Gastrocnemius medialis (tissue), 4 donors: Measurements from ENCODE around the gene TANC1.

ENCODE experiments used
- CTCF ChIP-seq, 5 experiments: fragments of 450-650 bp in 3 of 5; fragments of 200-600 bp in 2 of 5; sonication (generic) in 2 of 5; IDR thresholded peaks in 4 of 5; conservative IDR thresholded peaks in 1 of 5; 1 replicate in 4 of 5; 2 replicates in 1 of 5; pipeline ENCODE4 v1.5.1; 2016 to 2019; ENCODE audit warnings: antibody characterized with exemption in 5 of 5, mild to moderate bottlenecking in 3 of 5, moderate library complexity in 3 of 5
- POLR2A ChIP-seq, 2 donors: fragments of 450-650 bp; IDR thresholded peaks; one replicate each; pipeline ENCODE4 v1.6.1; 2017; ENCODE audit warnings: antibody characterized with exemption in 2 of 2, mild to moderate bottlenecking in 2 of 2, moderate library complexity in 2 of 2

- TF ChIP-seq CTCF (IDR thresholded peaks at IDR 0.05 in 4 of 5, conservative IDR thresholded peaks at IDR 0.05 in 1 of 5) (no peak), POLR2A (IDR thresholded peaks at IDR 0.05) (no peak)
These were observed 95.2 kb downstream of the TANC1 start for GRCh38 chr2:159063677-159064076.
